H1 (cell line): ENCODE measurements around the gene ARNT2. TPM values are rescaled to one million over a fixed set of nuclear protein-coding genes. Genes with fewer than 3 reads are reported as not detected.

Source experiments
- CTCF ChIA-PET: fragments of 300-600 bp; sonication (Branson Sonifier 250); formaldehyde crosslinking; loops from one replicate; lab custom pipeline; 2021; ENCODE audit not compliant: partially characterized antibody; lab: Charles Lee
- POLR2A ChIA-PET: fragments of 300-600 bp; sonication (Branson Sonifier 250); formaldehyde crosslinking; loops from one replicate; lab custom pipeline; 2021; ENCODE audit warnings: inconsistent platforms; ENCODE audit not compliant: partially characterized antibody; lab: Charles Lee
- DNase-seq, 2 experiments: peaks; one replicate each; pipeline versions ENCODE4 v3.0.0 to v3.0.0-alpha.2; 2010 to 2022; ENCODE audit warnings: low spot score in 2 of 2, low read depth in 1 of 2, mixed read lengths in 1 of 2
- FAIRE-seq: peaks from 2 replicates; lab custom pipeline; 2011; peaks lifted over from hg19 to GRCh38; lab: Jason Lieb, UNC
- H2AFZ ChIP-seq: 2 replicates; pipeline ENCODE4 v1.8.1; 2012; ENCODE audit warnings: low read length, inconsistent platforms
- H2AK5ac ChIP-seq: 2 replicates; pipeline ENCODE4 v1.6.1; 2013; ENCODE audit warnings: low read depth, low read length
- H2BK120ac ChIP-seq: replicated peaks from 2 replicates; pipeline ENCODE3; 2013; ENCODE audit warnings: low read depth, low read length, inconsistent platforms
- H2BK12ac ChIP-seq: 2 replicates; pipeline ENCODE4 v1.6.1; 2013; ENCODE audit warnings: low read depth, low read length
- H2BK15ac ChIP-seq: 2 replicates; pipeline ENCODE4 v1.6.1; 2013; ENCODE audit warnings: low read length
- H2BK20ac ChIP-seq: 2 replicates; pipeline ENCODE4 v1.6.1; 2013; ENCODE audit warnings: low read length
- H2BK5ac ChIP-seq: 2 replicates; pipeline ENCODE4 v1.6.1; 2013; ENCODE audit warnings: low read depth, low read length
- H3K14ac ChIP-seq: 2 replicates; pipeline ENCODE4 v1.6.1; 2013; ENCODE audit warnings: inconsistent platforms; ENCODE audit not compliant: insufficient read length
- H3K18ac ChIP-seq: 2 replicates; pipeline ENCODE4 v1.6.1; 2013; ENCODE audit warnings: low read length; ENCODE audit errors: extremely low read depth
- H3K23ac ChIP-seq: 2 replicates; pipeline ENCODE4 v1.6.1; 2013; ENCODE audit warnings: inconsistent platforms; ENCODE audit not compliant: insufficient read length
- H3K23me2 ChIP-seq: 2 replicates; pipeline ENCODE4 v1.6.1; 2013; ENCODE audit warnings: low read depth, low read length
- H3K27ac ChIP-seq: 2 replicates; pipeline ENCODE4 v1.6.1; 2011; ENCODE audit warnings: low read depth, low read length, inconsistent platforms
- H3K27me3 ChIP-seq, 4 experiments: replicated peaks in 1 of 4; 1 replicate in 1 of 4; 2 replicates in 3 of 4; pipeline versions ENCODE4 v1.6.1 to v1.8.1; 2011 to 2013; ENCODE audit warnings: low read length in 3 of 4, mild to moderate bottlenecking in 3 of 4, inconsistent platforms in 2 of 4, mixed read lengths in 2 of 4, moderate library complexity in 1 of 4; ENCODE audit not compliant: control insufficient read depth in 3 of 4, insufficient read depth in 3 of 4; ENCODE audit errors: extremely low read depth in 1 of 4
- H3K36me3 ChIP-seq, 4 experiments: 2 replicates each; pipeline versions ENCODE4 v1.6.1 to v1.8.1; 2011 to 2013; ENCODE audit warnings: mild to moderate bottlenecking in 4 of 4, low read length in 3 of 4, moderate library complexity in 2 of 4, control low read depth in 1 of 4, inconsistent platforms in 1 of 4; ENCODE audit not compliant: insufficient read depth in 4 of 4, control insufficient read depth in 2 of 4
- H3K4ac ChIP-seq: replicated peaks from 2 replicates; pipeline ENCODE3; 2013; ENCODE audit warnings: low read length, low read depth, mixed read lengths, inconsistent platforms; ENCODE audit not compliant: insufficient read length
- H3K4me1 ChIP-seq, 4 experiments: replicated peaks in 1 of 4; 1 replicate in 1 of 4; 2 replicates in 3 of 4; pipeline versions ENCODE4 v1.6.1 to v1.8.1; 2011 to 2013; ENCODE audit warnings: low read length in 3 of 4, inconsistent platforms in 2 of 4, mixed read lengths in 1 of 4; ENCODE audit not compliant: insufficient read depth in 4 of 4, control insufficient read depth in 3 of 4
- H3K4me2 ChIP-seq, 2 experiments: 2 replicates each; pipeline versions ENCODE4 v1.6.1 to v1.8.1; 2011 to 2013; ENCODE audit warnings: low read depth in 2 of 2, low read length in 2 of 2, control low read depth in 1 of 2, inconsistent platforms in 1 of 2, mild to moderate bottlenecking in 1 of 2; ENCODE audit not compliant: insufficient read depth in 1 of 2
- H3K4me3 ChIP-seq, 4 experiments: fragments of 200-600, 300-600 bp in 1 of 4; sonication (generic), shearing (Covaris generic), sonication (Bioruptor Twin) in 1 of 4; 2 replicates each; pipeline versions ENCODE4 v1.5.1 to v1.8.1; 2011 to 2016; ENCODE audit warnings: low read length in 4 of 4, low read depth in 3 of 4, control low read depth in 2 of 4, inconsistent platforms in 2 of 4, mild to moderate bottlenecking in 2 of 4, mixed read lengths in 1 of 4, moderate library complexity in 1 of 4; ENCODE audit not compliant: insufficient read depth in 2 of 4; ENCODE audit errors: extremely low read depth in 1 of 4
- H3K56ac ChIP-seq: replicated peaks from 2 replicates; pipeline ENCODE3; 2013; ENCODE audit warnings: low read depth, mild to moderate bottlenecking, mixed read lengths, low read length, inconsistent platforms; ENCODE audit not compliant: insufficient read length
- H3K79me1 ChIP-seq: 2 replicates; pipeline ENCODE4 v1.6.1; 2013; ENCODE audit warnings: low read depth, low read length, control low read depth
- H3K79me2 ChIP-seq, 2 experiments: 2 replicates each; pipeline versions ENCODE4 v1.6.1 to v1.8.1; 2012 to 2013; ENCODE audit warnings: low read length in 2 of 2, mild to moderate bottlenecking in 2 of 2, inconsistent platforms in 1 of 2; ENCODE audit not compliant: insufficient read depth in 2 of 2, control insufficient read depth in 1 of 2
- H3K9ac ChIP-seq, 4 experiments: replicated peaks in 1 of 4; 1 replicate in 1 of 4; 2 replicates in 3 of 4; pipeline versions ENCODE4 v1.6.1 to v1.8.1; 2011 to 2013; ENCODE audit warnings: low read depth in 3 of 4, low read length in 3 of 4, control low read depth in 2 of 4, mild to moderate bottlenecking in 2 of 4, moderate library complexity in 2 of 4, inconsistent platforms in 1 of 4; ENCODE audit errors: extremely low read depth in 1 of 4
- H3K9me3 ChIP-seq, 2 experiments: 2 replicates each; pipeline versions ENCODE4 v1.6.1 to v1.8.1; 2012 to 2013; ENCODE audit warnings: mild to moderate bottlenecking in 2 of 2, moderate library complexity in 2 of 2, control low read depth in 1 of 2, inconsistent platforms in 1 of 2, low read depth in 1 of 2, low read length in 1 of 2, mixed read lengths in 1 of 2; ENCODE audit not compliant: insufficient read depth in 2 of 2
- H4K20me1 ChIP-seq, 2 experiments: replicated peaks in 1 of 2; 2 replicates each; pipeline versions ENCODE3 to v1.8.1; 2011 to 2013; ENCODE audit warnings: inconsistent platforms in 2 of 2, low read length in 2 of 2, mild to moderate bottlenecking in 1 of 2; ENCODE audit not compliant: insufficient read depth in 2 of 2, control insufficient read depth in 1 of 2
- H4K5ac ChIP-seq: 2 replicates; pipeline ENCODE4 v1.6.1; 2013; ENCODE audit warnings: low read length, low read depth, mixed read lengths, inconsistent platforms; ENCODE audit not compliant: insufficient read length
- H4K8ac ChIP-seq: 2 replicates; pipeline ENCODE4 v1.8.0; 2013; ENCODE audit warnings: mild to moderate bottlenecking, moderate library complexity, low read length, inconsistent platforms; ENCODE audit not compliant: insufficient read depth; ENCODE audit errors: extremely low read depth
- H4K91ac ChIP-seq: replicated peaks from 2 replicates; pipeline ENCODE3; 2013; ENCODE audit warnings: low read length, mixed read lengths, inconsistent platforms; ENCODE audit not compliant: insufficient read length
- CTBP2 ChIP-seq: IDR thresholded peaks from 2 replicates; pipeline ENCODE4 v1.7.0; 2011; ENCODE audit warnings: borderline replicate concordance, mild to moderate bottlenecking, moderate library complexity, mixed read lengths, low read length; ENCODE audit not compliant: insufficient read depth, insufficient read length
- CTCF ChIP-seq, 3 experiments: IDR thresholded peaks; 1 replicate in 2 of 3; 2 replicates in 1 of 3; pipeline versions ENCODE4 v1.5.1 to v1.6.1; 2011; ENCODE audit warnings: low read length in 3 of 3, mild to moderate bottlenecking in 3 of 3, inconsistent platforms in 2 of 3, low read depth in 1 of 3, moderate library complexity in 1 of 3; ENCODE audit not compliant: insufficient read depth in 1 of 3; ENCODE audit errors: control extremely low read depth in 1 of 3
- EZH2 ChIP-seq: fragments of 200-600 bp; sonication (generic); IDR thresholded peaks from 2 replicates; pipeline ENCODE4 v1.7.1; 2012; ENCODE audit warnings: low read depth, mild to moderate bottlenecking, moderate library complexity, low read length, inconsistent platforms; ENCODE audit not compliant: severe bottlenecking
- MAFK ChIP-seq: IDR thresholded peaks from 2 replicates; pipeline ENCODE4 v1.6.1; 2012; ENCODE audit warnings: low read depth, mild to moderate bottlenecking, improper control_type of control experiment, low read length
- PHF8 ChIP-seq: fragments of 200-600 bp; sonication (generic); conservative IDR thresholded peaks from 2 replicates; pipeline ENCODE4 v1.7.1; 2012; ENCODE audit warnings: low read depth, mild to moderate bottlenecking, inconsistent platforms, low read length, moderate library complexity
- WGBS, 2 experiments: shearing (Covaris generic) in 1 of 2; methylation state at CpG; one replicate each; pipeline versions ENCODE4 v1.1.6 to v1.1.7; 2013 to 2015; ENCODE audit warnings: low lambda C conversion rate in 2 of 2, mixed read lengths in 2 of 2, inconsistent platforms in 1 of 2, low coverage in 1 of 2, missing lambda C conversion rate in 1 of 2; ENCODE audit not compliant: insufficient replicate concordance in 2 of 2, insufficient coverage in 1 of 2, insufficient read length in 1 of 2; ENCODE audit errors: extremely low coverage in 1 of 2, missing lambda C conversion rate in 1 of 2; 5-methylcytosine and 5-hydroxymethylcytosine counted together
- polyA plus RNA-seq, 7 experiments: library from polyadenylated mRNA; depleted of rRNA in 3 of 7; stranded (reverse) in 5 of 7; unstranded in 2 of 7; fragments of >200 nt in 5 of 7; fragments of 200-250 nt in 2 of 7; gene quantifications; 1 replicate in 5 of 7; 2 replicates in 1 of 7; 4 replicates in 1 of 7; pipeline versions ENCODE4 v1.2.1 to v1.2.3, GENCODE V29; 2011 to 2013; ENCODE audit warnings: missing spikeins in 2 of 7, mixed read lengths in 2 of 7
- total RNA-seq: library from RNA; stranded (reverse); fragmentation: NEBNext Ultra II Directional; extraction: Animal tissue kit (Norgen Biotek cat#: 25700); gene quantifications from 2 replicates; pipeline ENCODE4 v1.2.1, GENCODE V29; 2021
- TF ChIP-seq, protein P1 (sequence below): IDR thresholded peaks from 2 replicates; pipeline ENCODE4 v1.6.1; 2011; ENCODE audit warnings: low read length, improper control_type of control experiment

The ARNT2 gene
- total and polyA plus RNA-seq, 2 of the 8 experiments (the other 6 are each of a cell fraction or from before 2014, with no cell fraction given), result 9.5 to 14.6 TPM

DNA sequence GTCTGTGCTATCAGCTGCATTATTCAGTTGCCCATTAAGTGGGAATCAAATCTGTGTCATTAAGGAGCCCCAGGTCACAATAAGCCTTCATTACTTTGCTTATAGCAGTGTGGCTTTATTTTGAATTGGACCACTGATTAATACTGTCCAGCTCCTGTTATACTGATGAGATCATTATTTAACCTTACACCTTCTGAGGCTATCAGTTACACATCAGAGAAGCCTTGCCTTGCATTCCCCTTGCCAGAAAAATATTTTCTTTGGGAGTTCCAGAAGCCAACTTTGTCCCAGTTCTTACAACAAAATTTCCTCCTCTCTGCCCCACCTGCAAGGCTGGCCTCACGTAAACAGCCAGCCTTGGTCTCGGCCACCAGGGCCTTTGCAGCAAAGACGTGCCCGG, 29.7 kb upstream of the ARNT2 start:
- no peaks in the 10 kb centered on the region for H3K27me3 ChIP-seq
- no peak overlapping the region for H4K91ac ChIP-seq
- FAIRE-seq (no peak), DNase-seq (no peak)
- H3K4me3 ChIP-seq, result no peak overlapping the region
- WGBS, 2 experiments, result 75% methylated on average over 4 of the region's 4 CpGs; no CpG with 5 or more reads in 1 of the 2 experiments
- no peaks in the 10 kb centered on the region for H4K20me1 ChIP-seq
- H3K23me2 ChIP-seq, result no peaks in the 10 kb centered on the region
- no peaks in the 10 kb centered on the region for H3K79me1 ChIP-seq
- no peak overlapping the region for H3K4ac ChIP-seq
- no peak overlapping the region for H2AFZ ChIP-seq
- H2BK20ac ChIP-seq, result no peak overlapping the region
- H3K9ac ChIP-seq, result no peak overlapping the region
- no peak overlapping the region for H3K18ac ChIP-seq
- no peak overlapping the region for H3K23ac ChIP-seq
- H2AK5ac ChIP-seq, result no peak overlapping the region
- H2BK5ac ChIP-seq, result no peak overlapping the region
- no peak overlapping the region for H2BK120ac ChIP-seq
- H3K4me1 ChIP-seq, result no peaks in the 10 kb centered on the region
- no peak overlapping the region for H3K27ac ChIP-seq
- H4K5ac ChIP-seq, result no peak overlapping the region
- no peaks in the 10 kb centered on the region for H3K36me3 ChIP-seq
- H3K79me2 ChIP-seq, result no peaks in the 10 kb centered on the region
- no peak overlapping the region for H3K56ac ChIP-seq
- H2BK15ac ChIP-seq, result no peak overlapping the region
- no peak overlapping the region for H4K8ac ChIP-seq
- ChIA-PET POLR2A (no interaction called here), CTCF (interaction anchor here (1.0 kb wide), 1 partner anchor 14 kb away, joined by 3 read pairs; no protein-coding TSS in a partner anchor)
- no peak overlapping the region for H3K14ac ChIP-seq
- H3K9me3 ChIP-seq, result no peaks in the 10 kb centered on the region
- no peak overlapping the region for H2BK12ac ChIP-seq
- no peak overlapping the region for H3K4me2 ChIP-seq
- TF ChIP-seq, protein P1, sequence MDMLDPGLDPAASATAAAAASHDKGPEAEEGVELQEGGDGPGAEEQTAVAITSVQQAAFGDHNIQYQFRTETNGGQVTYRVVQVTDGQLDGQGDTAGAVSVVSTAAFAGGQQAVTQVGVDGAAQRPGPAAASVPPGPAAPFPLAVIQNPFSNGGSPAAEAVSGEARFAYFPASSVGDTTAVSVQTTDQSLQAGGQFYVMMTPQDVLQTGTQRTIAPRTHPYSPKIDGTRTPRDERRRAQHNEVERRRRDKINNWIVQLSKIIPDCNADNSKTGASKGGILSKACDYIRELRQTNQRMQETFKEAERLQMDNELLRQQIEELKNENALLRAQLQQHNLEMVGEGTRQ, result no peak
- TF ChIP-seq CTBP2 (no peak), PHF8 (no peak), CTCF (IDR thresholded peaks at IDR 0.05; ENCODE audit: control extremely low read depth in 1 of 3, insufficient read depth in 1 of 3, low read depth in 1 of 3, low read length in 3 of 3) (no peak), EZH2 (no peak), MAFK (no peak)
